T-helper 1 cell treated with Interleukin-12 subunit alpha and Interleukin-12 subunit beta and Interleukin-4 antibody, amounts not matched to agents 30 ng/mL and 1 ng/mL, for 36 hours (primary cell): Measurements from ENCODE around the gene CD63. TPM values are rescaled to one million over a fixed set of nuclear protein-coding genes. Genes with fewer than 3 reads are reported as not detected.

Source experiments
- intact Hi-C: fragments of 100-400 bp; cut with micrococcal nuclease; formaldehyde crosslinking; loops from one replicate; pipeline ENCODE4 v1.15.1; 2024
- total RNA-seq: library from RNA; stranded (reverse); gene quantifications from 2 replicates; pipeline ENCODE4 v1.2.3, GENCODE V29; 2022

Gene CD63
- total RNA-seq, 1 donor from 2014 or later = 172 TPM

DNA sequence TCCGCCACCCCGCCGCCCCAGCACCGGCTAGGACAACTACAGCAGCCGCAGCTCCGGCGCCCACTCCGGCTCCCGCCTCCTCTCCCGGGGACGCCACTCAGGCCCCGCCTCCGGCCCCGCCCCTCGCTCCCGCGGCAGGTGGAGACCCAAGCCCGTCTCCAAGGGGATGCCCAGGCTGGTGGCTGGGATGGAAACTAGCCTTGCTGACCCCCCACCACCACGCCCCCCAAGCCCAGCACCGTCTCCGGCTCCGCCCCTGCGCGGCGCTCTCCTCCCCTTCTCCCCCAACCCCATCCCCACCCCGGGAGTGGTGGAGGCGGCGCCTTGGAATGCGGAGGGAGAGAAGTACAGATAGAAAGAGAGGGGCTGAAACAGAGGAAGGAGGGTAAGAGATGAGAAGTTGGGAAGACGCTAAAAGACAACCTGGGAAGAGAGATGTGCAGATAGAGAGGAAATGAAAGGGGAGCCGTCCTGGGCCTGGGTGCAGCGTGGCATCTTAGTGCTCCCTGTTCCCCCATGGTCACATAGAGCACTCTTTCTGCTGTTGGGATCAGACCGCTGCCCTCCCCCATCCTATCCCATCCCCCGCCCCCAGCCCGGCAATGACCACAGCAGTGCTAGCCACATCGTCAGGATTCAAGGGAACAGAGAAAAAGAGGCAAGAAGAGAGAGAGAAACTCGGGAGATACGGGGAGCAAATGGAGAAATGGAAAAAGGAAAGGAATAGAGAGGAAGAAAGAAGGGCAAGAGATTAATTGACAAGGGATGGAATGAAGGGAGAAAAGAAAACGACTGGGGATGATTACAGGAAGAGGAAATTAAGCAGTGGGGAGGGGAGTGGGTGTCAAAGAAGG, 20.7 kb downstream of the CD63 start, which contains the start of gene ITGA7:
Gene ITGA7 (minus strand): TSS at position 64 of the 854 bp plus-strand sequence. CDS start 222 bp downstream, outside the sequence.
- intact Hi-C loops = loop anchor here (2.0 kb wide), 1 partner anchor 61 kb away; no protein-coding TSS in a partner anchor

DNA sequence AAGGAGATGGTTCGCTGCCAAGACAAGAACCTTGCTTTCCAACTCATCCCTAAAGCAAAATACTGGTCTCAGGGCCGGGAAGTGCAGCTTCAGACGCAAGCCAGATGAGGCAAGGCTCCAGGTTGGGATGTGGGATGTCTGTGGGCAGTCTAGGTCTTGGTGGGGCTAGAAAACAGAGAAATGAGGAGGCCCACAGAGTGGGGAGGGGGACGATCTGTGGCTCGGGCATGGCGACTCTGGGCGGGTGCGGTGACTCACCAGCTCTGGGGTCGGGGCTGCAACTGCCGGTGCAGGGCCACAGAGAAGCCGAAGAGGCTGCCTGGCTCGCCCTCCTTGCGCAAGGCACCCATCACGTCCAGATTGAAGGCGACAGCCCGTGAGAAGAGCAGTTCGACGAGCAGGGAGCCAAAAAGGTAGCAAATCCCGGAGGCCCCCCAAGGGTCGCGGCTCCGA, 21.6 kb downstream of the CD63 start:
- intact Hi-C loops = no loop called here

DNA sequence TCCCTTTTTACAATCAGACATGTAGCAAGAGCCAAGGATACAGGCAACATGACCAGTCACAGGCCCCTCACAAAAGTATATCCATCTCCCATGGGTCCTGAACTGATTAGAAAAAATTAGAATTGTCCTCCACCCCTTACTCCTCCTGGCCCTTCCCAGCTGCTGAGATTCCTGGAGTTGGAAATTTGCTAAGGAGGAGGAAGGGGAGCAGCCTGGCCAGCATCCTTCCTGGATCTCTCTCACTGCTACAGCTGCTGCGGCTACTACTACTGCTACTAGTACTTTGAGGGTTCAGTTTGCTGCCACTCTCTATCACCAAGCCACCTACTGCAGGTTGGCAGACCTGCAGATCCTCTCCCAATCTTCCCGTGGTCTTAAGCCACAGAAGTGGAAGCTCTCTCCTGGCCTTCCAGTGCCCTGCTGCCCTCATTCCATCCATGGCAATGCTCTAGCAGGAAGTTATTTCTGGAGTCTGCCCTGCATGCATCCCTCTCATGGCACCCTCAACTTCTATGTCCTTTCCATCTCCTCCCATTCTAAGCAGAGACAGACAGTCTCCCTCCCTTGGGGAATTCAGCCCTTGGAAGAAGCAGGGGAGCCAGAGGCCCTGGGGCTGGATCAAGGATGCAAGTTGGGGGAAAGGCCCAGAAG, 22.1 kb downstream of the CD63 start:
- intact Hi-C loops = no loop called here

DNA sequence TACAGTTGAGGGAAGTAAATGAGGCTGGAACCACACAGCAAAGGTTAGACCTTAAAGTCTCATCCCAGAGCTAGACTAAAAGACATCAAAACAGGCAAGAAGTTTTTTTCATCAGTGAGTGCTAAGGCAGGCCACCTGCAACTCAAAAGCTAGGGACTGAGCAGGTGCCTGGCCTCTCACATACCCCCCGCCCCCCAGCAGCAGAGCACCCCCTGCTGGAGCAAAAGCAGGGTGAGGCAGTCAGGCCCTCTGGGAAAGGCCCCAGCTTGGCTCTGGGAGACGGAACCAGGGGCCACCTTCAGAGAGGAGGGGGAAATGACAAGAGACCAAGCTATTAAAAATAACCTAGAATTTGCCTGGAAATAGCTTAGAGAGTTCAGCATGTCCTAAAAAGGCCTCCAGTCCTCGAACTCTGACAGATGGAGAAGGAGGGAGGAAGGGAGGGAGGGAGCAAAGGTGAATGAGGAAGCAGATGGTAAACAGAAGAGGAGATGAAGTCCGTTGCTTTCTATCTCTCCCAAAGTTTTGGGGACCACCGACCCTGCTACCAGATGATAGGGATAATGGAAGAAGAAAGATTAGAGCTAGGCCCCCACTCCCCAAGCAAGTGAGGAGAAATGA, 22.9 kb downstream of the CD63 start:
- intact Hi-C loops = no loop called here

DNA sequence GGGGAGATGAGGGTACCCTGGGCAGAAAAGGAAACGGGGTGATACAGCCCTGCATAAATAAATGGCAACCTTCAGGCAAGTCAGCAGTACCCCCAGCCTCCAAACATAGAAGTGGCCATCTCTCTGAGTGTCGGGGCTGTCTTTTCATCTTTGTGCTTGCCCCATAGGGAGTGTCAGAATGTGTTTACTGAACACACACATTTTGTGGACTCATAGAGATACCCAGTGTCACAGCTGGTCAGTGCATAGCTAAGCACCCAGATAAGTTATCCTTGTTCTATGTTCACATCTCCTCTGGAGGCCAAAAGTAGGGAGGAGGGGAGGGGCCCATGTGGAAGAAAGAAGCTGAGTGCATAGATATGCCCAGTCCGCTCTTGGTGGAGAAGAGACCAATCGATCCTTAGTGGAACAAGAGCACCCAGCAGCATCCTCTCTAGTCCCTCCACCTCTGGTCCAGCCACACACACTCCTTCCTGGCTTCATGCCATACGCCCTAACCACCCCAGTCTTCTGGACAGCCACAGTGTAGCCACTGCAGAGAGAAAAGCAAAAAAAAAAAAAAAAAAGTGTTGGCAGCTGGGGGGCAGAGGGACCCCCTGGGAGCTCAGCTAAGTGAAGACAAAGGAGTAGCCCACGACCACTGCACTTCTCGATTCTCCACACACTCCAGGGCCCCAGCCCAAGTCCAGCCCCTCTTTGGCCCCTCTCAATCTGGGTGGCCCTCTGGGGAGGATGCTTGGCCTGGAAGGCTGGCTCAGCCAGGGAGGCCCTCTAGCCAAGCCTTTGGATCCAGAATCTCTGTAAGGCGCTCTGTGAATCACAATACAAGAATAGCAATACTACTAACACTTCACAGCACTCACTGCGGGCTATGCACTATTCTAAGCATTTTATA, 23.7 kb downstream of the CD63 start:
- intact Hi-C loops = no loop called here

DNA sequence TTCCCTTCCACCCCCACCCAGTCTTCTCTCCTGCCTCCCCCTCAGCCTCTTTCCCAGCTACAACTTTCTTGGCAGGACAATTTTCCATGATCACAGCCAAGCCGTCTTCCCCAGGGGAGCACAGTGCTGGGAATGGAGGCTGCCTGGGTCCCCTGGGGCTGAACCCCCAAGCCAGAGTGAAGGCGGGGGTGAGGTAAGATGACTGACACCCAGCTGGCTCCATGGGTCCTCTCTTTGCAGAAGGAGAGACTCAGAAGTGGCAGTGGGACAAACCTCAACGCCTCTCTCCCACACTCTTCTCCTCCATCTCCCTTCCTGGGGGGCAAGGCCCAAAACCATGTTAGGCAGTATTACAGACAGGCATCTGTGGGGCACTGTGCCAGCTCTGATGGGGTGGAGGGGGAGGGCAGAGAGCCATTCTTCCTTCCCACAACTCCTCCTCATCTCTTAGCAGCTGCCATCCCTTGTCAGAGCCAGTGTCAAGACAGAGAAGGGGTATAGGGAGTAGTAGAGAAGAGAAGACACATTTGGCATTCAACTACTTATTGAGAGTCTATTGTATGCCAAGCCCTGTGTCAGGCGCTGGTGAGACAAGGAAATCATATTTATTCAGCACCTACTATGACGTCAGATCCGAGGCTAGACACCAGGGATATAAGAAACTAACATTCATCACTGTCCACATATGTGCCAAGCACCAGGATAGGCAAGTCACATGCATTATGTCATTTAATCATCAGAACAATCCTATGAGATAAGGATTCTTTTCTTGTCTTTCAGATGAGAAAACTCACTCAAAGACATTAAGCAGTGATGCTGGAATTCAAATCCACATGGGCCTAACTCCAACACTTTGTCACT, 24.7 kb downstream of the CD63 start:
- intact Hi-C loops = no loop called here

DNA sequence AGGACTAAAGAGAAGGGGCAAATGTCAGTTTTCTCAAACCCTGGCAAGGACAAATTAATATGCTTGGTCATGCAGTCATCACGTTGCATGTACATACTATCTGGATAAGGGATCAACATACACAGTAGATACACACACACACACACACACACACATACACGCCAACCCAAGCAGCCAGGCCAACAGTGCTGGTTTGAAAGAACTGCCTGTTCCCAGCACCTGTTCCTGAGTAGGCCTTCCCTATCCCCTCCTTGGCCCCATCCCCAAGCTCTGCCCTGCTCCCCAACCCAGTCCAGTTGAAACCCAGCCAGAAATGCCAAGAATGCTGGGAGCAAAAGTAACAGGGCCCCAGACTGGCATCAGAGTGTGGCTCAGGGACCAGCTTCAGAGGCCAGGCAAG, 25.5 kb downstream of the CD63 start:
- intact Hi-C loops = no loop called here

DNA sequence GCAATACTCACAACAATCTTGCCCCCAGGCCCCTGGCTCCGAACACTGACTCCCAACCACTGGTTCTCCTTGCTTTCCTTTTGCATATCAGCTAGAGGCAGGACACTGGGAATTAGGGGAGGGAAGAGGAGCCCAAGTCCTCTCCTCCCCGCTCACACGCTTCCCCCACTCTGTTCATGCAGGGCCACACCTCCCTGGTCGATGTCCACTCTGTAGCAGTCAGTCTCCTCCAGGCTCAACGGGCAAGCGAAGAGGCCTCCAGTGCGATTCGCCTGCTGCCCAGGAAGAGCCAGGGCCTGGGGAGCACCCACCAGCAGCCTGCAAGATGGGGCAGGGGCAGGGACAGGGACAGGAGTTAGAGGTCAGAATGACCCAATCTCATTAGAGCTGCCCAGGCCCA, 25.9 kb downstream of the CD63 start:
- intact Hi-C loops = no loop called here

DNA sequence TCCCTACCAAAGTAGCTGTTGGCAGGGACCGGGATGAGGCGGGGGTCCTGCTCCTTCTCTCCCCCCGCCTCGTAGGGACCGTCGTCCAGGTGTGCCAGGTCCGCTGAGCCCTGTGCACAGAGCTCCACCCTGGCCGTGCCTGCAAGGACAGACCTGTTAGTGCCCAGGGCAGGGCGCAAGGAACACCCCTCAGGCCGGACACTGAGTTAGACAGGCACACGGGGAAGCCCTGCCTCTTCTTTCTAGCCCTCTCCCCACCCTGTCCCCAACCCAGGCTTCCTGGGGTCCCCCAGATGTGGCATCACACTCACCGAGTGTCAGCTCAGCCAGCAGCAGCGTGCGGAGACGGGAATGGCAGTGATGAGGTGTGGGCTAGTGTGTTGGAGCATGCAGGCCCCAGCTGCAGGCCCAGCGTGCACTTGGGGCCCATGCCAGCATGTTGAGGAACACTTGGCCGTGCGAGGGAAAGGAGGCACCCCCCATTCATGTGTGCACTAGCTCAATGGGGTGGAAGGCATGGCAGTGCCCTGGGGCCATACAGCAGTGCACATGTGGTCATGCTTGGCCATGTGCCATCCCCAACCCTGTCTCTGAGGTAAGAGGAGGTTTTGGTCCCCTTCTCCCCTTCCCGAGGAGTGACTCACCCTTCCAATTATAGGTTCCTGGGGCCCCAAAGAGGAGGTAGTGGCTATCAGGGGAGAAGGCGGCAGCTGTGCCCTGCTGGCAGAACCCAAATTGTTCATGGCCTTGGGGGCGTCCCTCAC, 28.4 kb downstream of the CD63 start:
- intact Hi-C loops = no loop called here

DNA sequence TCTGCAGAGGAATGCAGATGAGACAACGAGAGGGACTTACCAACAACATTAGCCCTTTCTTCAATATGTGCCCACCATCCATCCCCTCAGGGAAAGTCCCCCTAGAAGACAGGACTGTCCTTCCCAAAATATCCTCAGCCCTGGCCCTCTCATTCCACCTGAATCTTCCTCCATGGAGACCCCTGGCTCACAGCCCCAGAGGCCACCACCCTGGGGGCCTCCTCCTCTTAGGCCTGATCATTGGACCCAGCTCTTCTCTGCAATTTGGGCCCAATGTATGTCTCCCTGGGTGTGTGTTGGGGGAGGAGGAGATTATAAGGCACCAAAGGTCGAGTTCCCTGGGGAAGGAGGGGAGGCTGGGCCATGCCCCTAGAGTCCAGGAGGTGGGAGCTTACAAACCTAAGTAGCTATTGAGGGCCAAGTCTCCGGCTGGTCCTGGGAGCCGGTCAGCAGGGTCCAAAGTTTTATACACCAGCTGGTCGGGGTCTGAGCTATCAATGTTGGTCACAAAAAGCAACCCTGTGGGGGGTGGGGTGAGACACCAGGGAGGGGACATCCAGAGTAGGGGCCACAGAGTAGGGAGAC, 29.2 kb downstream of the CD63 start:
- intact Hi-C loops = no loop called here

DNA sequence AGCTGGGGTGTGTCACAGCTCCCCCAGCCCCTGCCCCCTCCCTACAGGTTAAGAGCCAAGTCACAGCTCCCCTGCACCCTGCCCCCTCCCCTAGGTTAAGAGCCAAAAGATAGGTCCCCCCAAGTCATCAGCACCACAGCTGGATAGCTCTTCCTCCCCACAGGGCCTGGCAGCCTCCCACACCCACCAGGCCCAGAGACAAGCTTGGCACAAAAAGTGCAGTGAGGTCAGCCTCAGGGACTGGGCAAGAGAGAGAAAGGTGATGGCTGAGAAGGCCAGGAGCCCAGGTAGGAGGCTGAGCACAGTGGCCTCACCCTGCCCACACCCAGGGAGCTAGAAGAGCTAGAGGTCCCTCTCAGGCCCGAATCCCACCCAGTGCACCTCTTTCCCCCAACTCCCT, 29.8 kb downstream of the CD63 start:
- intact Hi-C loops = no loop called here

DNA sequence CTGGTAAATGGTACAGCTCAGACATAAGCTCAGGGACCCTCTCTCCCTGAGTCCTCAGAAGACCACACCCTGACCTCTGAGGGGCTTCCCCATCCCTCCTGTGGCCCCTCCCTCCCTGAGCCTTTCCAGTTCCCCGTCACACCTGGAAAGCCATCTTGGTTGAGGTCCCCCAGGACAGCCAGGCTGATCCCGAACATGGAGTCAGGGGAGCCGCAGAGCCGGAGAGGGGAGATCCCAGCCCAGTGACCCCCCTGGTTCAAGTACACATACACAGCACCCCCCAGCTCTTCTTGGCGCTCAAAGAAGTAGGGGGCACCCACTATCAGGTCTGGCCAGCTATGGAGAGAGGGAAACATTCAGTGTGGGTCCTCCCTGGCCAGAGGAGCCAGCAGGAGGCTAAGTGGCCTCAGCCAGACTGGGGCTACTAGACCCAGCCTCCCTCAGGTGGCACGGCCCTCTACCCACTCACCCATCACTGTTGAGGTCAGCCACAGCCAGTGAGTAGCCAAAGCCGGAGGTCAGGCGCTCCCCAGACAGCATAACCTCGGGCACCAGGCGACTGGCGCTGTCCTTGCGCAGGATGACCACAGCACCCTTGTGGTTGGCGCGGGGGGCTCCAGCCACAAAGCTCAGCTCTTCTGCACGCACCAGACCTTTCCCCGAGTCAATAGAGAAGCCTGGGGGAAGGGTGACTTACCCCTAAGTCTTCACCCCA, 30.4 kb downstream of the CD63 start:
- intact Hi-C loops = no loop called here

DNA sequence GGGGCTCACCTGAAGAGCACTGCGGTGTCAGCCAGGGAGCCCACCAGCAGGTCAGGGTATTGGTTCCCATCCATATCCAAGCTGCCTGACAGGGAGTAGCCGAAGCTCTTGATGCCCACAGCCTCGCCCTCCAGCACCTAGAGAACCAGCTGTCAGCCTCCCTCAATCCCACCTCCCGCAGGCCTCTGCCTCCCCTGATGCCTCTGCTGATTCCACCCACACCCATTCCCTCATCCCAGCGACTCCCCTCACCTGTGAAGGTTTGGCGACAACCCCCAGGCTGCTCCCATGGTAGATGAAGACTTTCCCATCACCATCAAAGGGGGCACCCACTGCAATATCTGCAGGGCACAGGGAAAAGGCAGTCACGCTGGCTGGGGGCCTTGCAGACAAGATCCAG, 31.1 kb downstream of the CD63 start:
- intact Hi-C loops = no loop called here

DNA sequence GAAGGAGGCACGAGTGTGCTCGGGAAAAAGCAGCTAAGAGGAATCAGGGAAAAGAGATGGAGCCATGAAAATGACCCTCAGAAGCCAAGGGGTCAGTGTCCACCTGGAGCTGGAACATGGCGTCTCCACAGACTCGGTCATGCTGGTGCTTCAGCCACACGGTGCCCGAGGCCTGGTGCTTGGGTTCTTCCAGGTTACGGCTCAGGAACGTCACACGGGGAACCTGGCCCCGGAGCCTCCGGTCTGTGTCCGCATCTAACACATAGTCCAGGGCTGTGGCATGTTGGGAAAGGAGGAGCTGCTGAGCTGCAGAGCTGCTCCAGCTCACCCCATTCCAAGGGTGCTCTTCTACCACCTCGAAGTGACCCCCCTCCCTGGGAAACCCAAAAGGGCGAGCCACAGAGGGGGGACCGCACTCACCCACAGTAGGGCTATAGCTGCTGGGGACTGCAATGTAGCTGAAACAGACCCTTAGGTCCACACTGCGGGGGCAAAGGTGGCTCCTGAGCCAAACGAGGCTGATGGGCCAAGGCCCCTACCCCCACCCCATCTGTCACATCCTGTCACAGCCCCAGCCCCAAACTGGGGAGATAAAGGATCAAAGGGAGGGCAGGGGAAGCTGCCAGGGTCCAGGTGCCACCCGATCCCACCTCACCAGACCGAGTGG, 31.9 kb downstream of the CD63 start:
- intact Hi-C loops = no loop called here

DNA sequence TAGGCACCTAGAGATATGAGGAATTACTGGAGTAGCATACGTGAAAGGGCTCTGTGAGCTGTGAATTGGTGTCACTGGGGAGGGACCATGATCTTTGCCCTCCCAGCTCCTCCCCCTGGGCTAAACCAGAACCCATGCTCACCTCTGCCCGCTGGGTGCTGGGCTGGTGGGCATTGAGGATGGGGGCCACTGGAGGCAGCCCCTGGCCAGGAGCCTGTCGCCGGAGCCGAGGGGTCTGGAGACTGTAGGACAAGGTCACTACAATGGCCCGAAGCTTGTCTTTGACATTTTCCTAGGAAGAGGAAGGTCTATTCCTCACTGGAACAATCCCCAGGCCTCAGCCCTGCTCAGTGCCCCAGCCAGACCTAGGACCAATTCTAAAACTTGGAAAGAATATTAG, 32.7 kb downstream of the CD63 start:
- intact Hi-C loops = no loop called here

DNA sequence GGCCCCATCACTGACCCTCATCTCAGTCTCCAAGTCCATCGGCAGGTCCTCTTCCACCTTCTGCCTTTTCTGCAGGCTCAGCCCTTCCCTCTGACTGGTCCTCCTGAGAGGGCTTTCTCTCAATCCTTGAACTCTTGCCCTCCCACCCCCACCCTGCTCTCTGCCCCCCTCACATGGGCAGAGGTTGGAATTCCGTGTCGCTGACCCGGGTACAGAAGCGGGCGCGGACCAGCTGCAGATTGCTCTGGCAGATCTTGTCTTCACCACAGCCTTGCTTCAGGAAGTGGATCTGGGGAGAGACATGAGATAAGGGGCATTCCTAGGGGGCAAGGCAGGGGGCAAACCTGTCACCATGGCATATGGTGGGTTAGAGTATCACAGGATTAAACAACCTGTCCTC, 33.5 kb downstream of the CD63 start:
- intact Hi-C loops = no loop called here

DNA sequence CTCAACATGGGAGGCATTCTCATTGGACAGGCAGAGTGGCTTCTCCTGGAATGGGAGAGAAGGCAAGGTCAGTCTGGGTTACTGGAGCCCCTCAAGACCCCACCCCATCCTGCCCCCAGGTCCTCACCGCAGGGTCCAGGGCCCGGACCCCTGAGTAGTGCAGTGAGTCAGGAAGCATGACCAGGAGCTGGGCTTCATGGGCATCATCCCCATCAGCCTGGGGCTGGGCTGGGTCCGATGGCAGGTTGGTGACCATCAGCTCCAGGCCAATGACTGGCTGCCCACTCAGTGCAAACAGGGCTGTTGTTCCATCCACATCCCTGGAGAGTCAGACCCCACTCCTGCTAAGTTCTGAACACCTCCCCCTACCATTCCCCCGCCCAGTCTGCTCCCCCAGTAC, 34.2 kb downstream of the CD63 start:
- intact Hi-C loops = no loop called here

DNA sequence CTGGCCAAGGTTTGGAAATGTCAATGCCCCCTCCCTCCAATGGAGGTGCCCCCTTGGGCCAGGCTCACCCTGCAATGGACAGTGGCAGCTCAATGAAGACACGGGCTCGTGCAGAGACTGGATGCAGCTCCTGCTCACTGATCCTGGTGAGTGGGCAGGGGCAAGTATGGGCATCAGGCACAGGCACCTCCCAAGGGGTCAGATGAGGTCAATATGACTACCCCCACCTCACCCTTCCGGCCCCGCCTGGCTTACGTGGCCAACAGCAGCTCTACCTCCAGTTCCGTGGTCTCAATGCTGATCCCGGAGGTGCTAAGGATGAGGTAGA, 34.7 kb downstream of the CD63 start:
- intact Hi-C loops = no loop called here
